K562 (cell line): ENCODE results near the gene GNB2. TPM values are rescaled to one million over a fixed set of nuclear protein-coding genes. Genes with fewer than 3 reads are reported as not detected.

Source experiments
- ARID3A ChIP-seq: IDR thresholded peaks from 2 replicates; pipeline ENCODE4 v1.6.1; 2012; ENCODE audit warnings: low read depth, low read length, improper control_type of control experiment, borderline replicate concordance
- CEBPB ChIP-seq: fragments of 450-650 bp; IDR thresholded peaks from 2 replicates; pipeline ENCODE4 v1.6.1; 2016; ENCODE audit warnings: missing genetic modification characterization, missing compliant biosample characterization
- CLOCK ChIP-seq: fragments of 250-450 bp; sonication (Bioruptor Pico); IDR thresholded peaks from 2 replicates; pipeline ENCODE4 v1.4.0; 2020; ENCODE audit warnings: mild to moderate bottlenecking, moderate library complexity, borderline replicate concordance
- CTCF ChIP-seq, 3 experiments: IDR thresholded peaks in 2 of 3; conservative IDR thresholded peaks in 1 of 3; 2 replicates each; pipeline ENCODE4 v1.5.1; 2011 to 2012; ENCODE audit warnings: low read length in 3 of 3, mild to moderate bottlenecking in 3 of 3, control low read depth in 2 of 3, improper control_type of control experiment in 1 of 3, inconsistent platforms in 1 of 3, low read depth in 1 of 3, mixed read lengths in 1 of 3, moderate library complexity in 1 of 3; ENCODE audit not compliant: insufficient read depth in 2 of 3
- FOS ChIP-seq: IDR thresholded peaks from 3 replicates; pipeline ENCODE4 v1.6.1; 2011; ENCODE audit not compliant: insufficient read length; ENCODE audit errors: extremely low read depth
- HNRNPK ChIP-seq: fragments of 200-400 bp; formaldehyde crosslinking; IDR thresholded peaks from one replicate; pipeline ENCODE4 v1.6.1; 2018; ENCODE audit warnings: mild to moderate bottlenecking, low read depth, low read length; ENCODE audit not compliant: poor library complexity, severe bottlenecking
- KAT8 ChIP-seq: fragments of 450-650 bp; IDR thresholded peaks from 2 replicates; pipeline ENCODE4 v1.6.1; 2016; ENCODE audit warnings: low read depth, mild to moderate bottlenecking
- LEF1 ChIP-seq: fragments of 450-650 bp; IDR thresholded peaks from 2 replicates; pipeline ENCODE4 v1.6.1; 2016; ENCODE audit warnings: mild to moderate bottlenecking
- MAZ ChIP-seq, 2 experiments: fragments of 450-650 bp in 1 of 2; sonication (generic) in 1 of 2; formaldehyde crosslinking; IDR thresholded peaks in 1 of 2; conservative IDR thresholded peaks in 1 of 2; 2 replicates each; pipeline versions ENCODE4 v1.4.0 to v1.5.0; 2020; ENCODE audit warnings: mild to moderate bottlenecking in 1 of 2, missing genetic modification reagents in 1 of 2
- PHF20 ChIP-seq: fragments of 450-650 bp; IDR thresholded peaks from 2 replicates; pipeline ENCODE4 v1.6.1; 2018; ENCODE audit not compliant: partially characterized antibody
- POLR3A ChIP-seq: IDR thresholded peaks from 2 replicates; pipeline ENCODE4 v1.6.1; 2011; ENCODE audit warnings: borderline replicate concordance, mild to moderate bottlenecking, moderate library complexity; ENCODE audit not compliant: insufficient read length, insufficient read depth; ENCODE audit errors: extremely low read depth
- PTRF ChIP-seq: fragments of 450-650 bp; IDR thresholded peaks from 2 replicates; pipeline ENCODE4 v1.6.1; 2016; ENCODE audit warnings: mild to moderate bottlenecking, missing genetic modification characterization, missing compliant biosample characterization
- SMARCA4 ChIP-seq: fragments of 450-650 bp; IDR thresholded peaks from 2 replicates; pipeline ENCODE4 v1.6.1; 2016
- SPI1 ChIP-seq: IDR thresholded peaks from 2 replicates; pipeline ENCODE4 v1.6.1; 2011; ENCODE audit warnings: low read depth, low read length, control low read depth, borderline replicate concordance
- STAG1 ChIP-seq: sonication (generic); formaldehyde crosslinking; IDR thresholded peaks from 2 replicates; pipeline ENCODE4 v1.5.0; 2020; ENCODE audit warnings: missing genetic modification reagents, borderline replicate concordance
- TCF7 ChIP-seq: sonication (generic); IDR thresholded peaks from 2 replicates; pipeline ENCODE4 v1.6.1; 2016; ENCODE audit warnings: antibody characterized with exemption, borderline replicate concordance
- ZBTB7A ChIP-seq: IDR thresholded peaks from 2 replicates; pipeline ENCODE4 v1.6.1; 2011; ENCODE audit warnings: low read depth, mild to moderate bottlenecking, low read length, moderate library complexity, borderline replicate concordance; ENCODE audit not compliant: control insufficient read depth
- ZSCAN29 ChIP-seq: fragments of 450-650 bp; IDR thresholded peaks from 2 replicates; pipeline ENCODE4 v1.6.1; 2017
- polyA plus RNA-seq, 8 experiments: library from polyadenylated mRNA; depleted of rRNA in 4 of 8; stranded (reverse) in 5 of 8; unstranded in 3 of 8; fragments of >200 nt; fragmentation: Nextera tagmentation in 2 of 8; fragmentation: Illumina TruSeq in 1 of 8; extraction: Ambion mirVana in 2 of 8; extraction: Trizol in 1 of 8; gene quantifications; 2 replicates each; pipeline versions ENCODE4 v1.2.1 to v1.2.3, GENCODE V29; 2011 to 2014; ENCODE audit warnings: inconsistent platforms in 1 of 8, missing spikeins in 1 of 8
- total RNA-seq, 7 experiments: library from RNA; depleted of rRNA in 6 of 7; stranded (reverse); fragments of >200 nt in 6 of 7; fragmentation: Illumina TruSeq in 2 of 7; extraction: Trizol in 2 of 7; gene quantifications; 2 replicates each; pipeline versions ENCODE4 v1.2.1 to v1.2.3, GENCODE V29; 2011 to 2021; ENCODE audit warnings: low replicate concordance in 1 of 7
- TF ChIP-seq, protein P1 (sequence below): fragments of 450-650 bp; IDR thresholded peaks from 2 replicates; pipeline ENCODE4 v1.6.1; 2018; ENCODE audit not compliant: partially characterized antibody

Gene GNB2
- total and polyA plus RNA-seq, 9 of the 15 experiments (the other 6 are each of a cell fraction or from before 2014, with no cell fraction given) = 0.65 to 320 (median 104) TPM

DNA sequence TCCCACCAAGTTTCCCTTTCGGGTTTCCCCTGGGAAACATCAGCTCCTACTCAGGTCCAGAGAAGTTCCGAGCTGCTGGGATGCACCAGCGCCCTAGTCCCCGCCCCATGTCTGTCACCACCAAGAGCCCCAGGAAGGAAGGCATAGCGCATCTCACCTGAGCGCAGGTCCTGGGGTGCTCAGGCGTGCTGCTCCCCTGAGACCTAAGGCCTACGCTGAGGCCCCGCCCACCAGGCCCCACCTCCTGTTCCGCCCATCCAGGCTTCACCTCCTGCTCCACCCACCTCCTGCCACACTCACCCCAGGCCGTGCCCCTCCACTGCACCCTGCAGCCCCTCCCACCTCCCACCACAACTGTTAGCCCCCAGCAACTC, 31.0 kb upstream of the GNB2 start (continued):
- TF ChIP-seq ZBTB7A (peak; percentile 83), KAT8 (no peak), STAG1 (CRISPR knock-in tag) (no peak), CEBPB (tag) (no peak), MAZ (CRISPR knock-in tag; conservative IDR thresholded peaks at IDR 0.05 in 1 of 2, IDR thresholded peaks at IDR 0.05 in 1 of 2) (peak in 1 of 2 experiments; percentile 77; a peak in 2 of 4 replicates), CLOCK (CRISPR knock-in tag) (no peak), TCF7 (no peak), HNRNPK (no peak), ARID3A (no peak), SMARCA4 (no peak), SPI1 (peak; percentile 35; the same call in 1 of the 2 replicates), CTCF (IDR thresholded peaks at IDR 0.05 in 2 of 3, conservative IDR thresholded peaks at IDR 0.05 in 1 of 3; ENCODE audit: insufficient read depth in 2 of 3, low read depth in 1 of 3, low read length in 3 of 3) (0 out of 6 replicates have a peak, but pooled peaks of 1 of the 3 experiments have one; percentile 1), PTRF (no peak), FOS (no peak), POLR3A (no peak), ZSCAN29 (no peak), PHF20 (no peak), LEF1 (no peak)
- TF ChIP-seq, protein P1, sequence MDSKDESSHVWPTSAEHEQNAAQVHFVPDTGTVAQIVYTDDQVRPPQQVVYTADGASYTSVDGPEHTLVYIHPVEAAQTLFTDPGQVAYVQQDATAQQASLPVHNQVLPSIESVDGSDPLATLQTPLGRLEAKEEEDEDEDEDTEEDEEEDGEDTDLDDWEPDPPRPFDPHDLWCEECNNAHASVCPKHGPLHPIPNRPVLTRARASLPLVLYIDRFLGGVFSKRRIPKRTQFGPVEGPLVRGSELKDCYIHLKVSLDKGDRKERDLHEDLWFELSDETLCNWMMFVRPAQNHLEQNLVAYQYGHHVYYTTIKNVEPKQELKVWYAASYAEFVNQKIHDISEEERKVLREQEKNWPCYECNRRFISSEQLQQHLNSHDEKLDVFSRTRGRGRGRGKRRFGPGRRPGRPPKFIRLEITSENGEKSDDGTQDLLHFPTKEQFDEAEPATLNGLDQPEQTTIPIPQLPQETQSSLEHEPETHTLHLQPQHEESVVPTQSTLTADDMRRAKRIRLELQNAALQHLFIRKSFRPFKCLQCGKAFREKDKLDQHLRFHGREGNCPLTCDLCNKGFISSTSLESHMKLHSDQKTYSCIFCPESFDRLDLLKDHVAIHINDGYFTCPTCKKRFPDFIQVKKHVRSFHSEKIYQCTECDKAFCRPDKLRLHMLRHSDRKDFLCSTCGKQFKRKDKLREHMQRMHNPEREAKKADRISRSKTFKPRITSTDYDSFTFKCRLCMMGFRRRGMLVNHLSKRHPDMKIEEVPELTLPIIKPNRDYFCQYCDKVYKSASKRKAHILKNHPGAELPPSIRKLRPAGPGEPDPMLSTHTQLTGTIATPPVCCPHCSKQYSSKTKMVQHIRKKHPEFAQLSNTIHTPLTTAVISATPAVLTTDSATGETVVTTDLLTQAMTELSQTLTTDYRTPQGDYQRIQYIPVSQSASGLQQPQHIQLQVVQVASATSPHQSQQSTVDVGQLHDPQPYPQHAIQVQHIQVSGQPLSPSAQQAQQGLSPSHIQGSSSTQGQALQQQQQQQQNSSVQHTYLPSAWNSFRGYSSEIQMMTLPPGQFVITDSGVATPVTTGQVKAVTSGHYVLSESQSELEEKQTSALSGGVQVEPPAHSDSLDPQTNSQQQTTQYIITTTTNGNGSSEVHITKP = peak; percentile 62
